HCT116 (cell line): Measurements from ENCODE around the gene TNFSF12. TPM values are rescaled to one million over a fixed set of nuclear protein-coding genes. Genes with fewer than 3 reads are reported as not detected.

Experiments used
- ATAC-seq: fragments of 200-7000 bp; cut with Tn5 transposase; 2 replicates; pipeline ENCODE4 v1.9.1; 2020; ENCODE audit warnings: mild to moderate bottlenecking, moderate library complexity
- BruUV-seq: library from RNA; stranded (reverse); fragments of 400-500 nt; replicated peaks from 2 replicates; lab custom pipeline; 2021; lab: Mats Ljungman, UMichigan
- CTCF ChIA-PET: fragments of 300-600 bp; sonication (Branson Sonifier 250); formaldehyde crosslinking; loops from one replicate; lab custom pipeline; 2021; ENCODE audit warnings: antibody characterized with exemption; lab: Charles Lee
- POLR2A ChIA-PET: fragments of 300-600, 350-600 bp; sonication (Branson Sonifier 250); formaldehyde crosslinking; loops from one replicate; lab custom pipeline; 2021; ENCODE audit warnings: antibody characterized with exemption; lab: Charles Lee
- RAD21 ChIA-PET, 2 experiments: fragments of 300-600 bp; sonication (Branson Sonifier 250); formaldehyde crosslinking; loops; one replicate each; lab custom pipeline; 2023; ENCODE audit warnings: low total read pairs in 2 of 2; ENCODE audit not compliant: uncharacterized antibody in 2 of 2, unreplicated experiment in 2 of 2, low non-redundant PET in 1 of 2; lab: Charles Lee
- DNase-seq: peaks from one replicate; pipeline ENCODE4 v3.0.0-alpha.2; 2010; ENCODE audit warnings: low read depth, low spot score
- H2AFZ ChIP-seq: fragments of 200-600 bp; shearing (Covaris generic), sonication (generic); 2 replicates; pipeline ENCODE4 v1.6.1; 2017; ENCODE audit warnings: low read depth, mixed run types, mixed read lengths, antibody characterized with exemption, low read length; ENCODE audit not compliant: poor library complexity, severe bottlenecking
- H3K27ac ChIP-seq: 2 replicates; pipeline ENCODE4 v1.5.1; 2012; ENCODE audit warnings: low read depth, low read length
- H3K27me3 ChIP-seq: fragments of 200-600 bp; sonication (generic); 2 replicates; pipeline ENCODE4 v1.6.1; 2016; ENCODE audit warnings: mixed run types, low read length, mixed read lengths; ENCODE audit not compliant: insufficient read depth
- H3K36me3 ChIP-seq, 2 experiments: fragments of 200-500 bp in 1 of 2; fragments of 200-600 bp in 1 of 2; sonication (Bioruptor generic) in 1 of 2; sonication (generic) in 1 of 2; 2 replicates each; pipeline versions ENCODE4 v1.5.1 to v1.6.1; 2014 to 2016; ENCODE audit warnings: low read length in 2 of 2, inconsistent platforms in 1 of 2, mixed read lengths in 1 of 2, mixed run types in 1 of 2; ENCODE audit not compliant: insufficient read depth in 2 of 2, control insufficient read depth in 1 of 2
- H3K4me1 ChIP-seq, 2 experiments: fragments of 200-600 bp in 1 of 2; sonication (generic) in 1 of 2; 2 replicates each; pipeline versions ENCODE4 v1.5.1 to v1.6.1; 2012 to 2017; ENCODE audit warnings: low read length in 2 of 2, inconsistent platforms in 1 of 2, mild to moderate bottlenecking in 1 of 2, mixed read lengths in 1 of 2, mixed run types in 1 of 2, moderate library complexity in 1 of 2; ENCODE audit not compliant: insufficient read depth in 2 of 2, control insufficient read depth in 1 of 2
- H3K4me2 ChIP-seq: fragments of 200-600 bp; sonication (generic); 2 replicates; pipeline ENCODE4 v1.6.1; 2017; ENCODE audit warnings: mixed run types, low read length, mixed read lengths
- H3K4me3 ChIP-seq, 2 experiments: fragments of 200-600 bp in 1 of 2; sonication (generic) in 1 of 2; replicated peaks in 1 of 2; 2 replicates each; pipeline ENCODE4 v1.5.1; 2011 to 2016; ENCODE audit warnings: low read length in 2 of 2, control low read depth in 1 of 2, low read depth in 1 of 2, mild to moderate bottlenecking in 1 of 2, mixed read lengths in 1 of 2, mixed run types in 1 of 2
- H3K79me2 ChIP-seq: fragments of 200-600 bp; sonication (generic); 2 replicates; pipeline ENCODE4 v1.6.1; 2017; ENCODE audit warnings: mild to moderate bottlenecking, mixed run types, low read length, moderate library complexity, mixed read lengths; ENCODE audit not compliant: insufficient read depth
- H3K9ac ChIP-seq: fragments of 200-600 bp; sonication (generic); 2 replicates; pipeline ENCODE4 v1.6.1; 2016; ENCODE audit warnings: low read length, mixed read lengths
- H3K9me2 ChIP-seq: fragments of 200-600 bp; sonication (generic), shearing (Covaris generic); 2 replicates; pipeline ENCODE4 v1.6.1; 2017; ENCODE audit warnings: mixed run types, mild to moderate bottlenecking, moderate library complexity; ENCODE audit not compliant: insufficient read depth
- H3K9me3 ChIP-seq, 2 experiments: fragments of 200-500 bp in 1 of 2; fragments of 200-600 bp in 1 of 2; sonication (Bioruptor generic) in 1 of 2; sonication (generic) in 1 of 2; 2 replicates each; pipeline ENCODE4 v1.6.1; 2014 to 2017; ENCODE audit warnings: low read length in 2 of 2, mixed read lengths in 2 of 2, inconsistent platforms in 1 of 2, low read depth in 1 of 2, mild to moderate bottlenecking in 1 of 2, mixed run types in 1 of 2, moderate library complexity in 1 of 2; ENCODE audit not compliant: control insufficient read depth in 1 of 2, insufficient read depth in 1 of 2
- H4K20me1 ChIP-seq: fragments of 200-600 bp; sonication (generic), shearing (Covaris generic); 2 replicates; pipeline ENCODE4 v1.6.1; 2017; ENCODE audit warnings: mixed run types, mild to moderate bottlenecking, moderate library complexity; ENCODE audit not compliant: insufficient read depth
- ATF3 ChIP-seq: IDR thresholded peaks from 2 replicates; pipeline ENCODE4 v1.6.1; 2012
- CBX3 ChIP-seq: IDR thresholded peaks from 2 replicates; pipeline ENCODE4 v1.6.1; 2012; ENCODE audit warnings: low read depth
- EGR1 ChIP-seq: IDR thresholded peaks from 2 replicates; pipeline ENCODE4 v1.6.1; 2012; ENCODE audit warnings: low read depth
- ELF1 ChIP-seq: IDR thresholded peaks from 2 replicates; pipeline ENCODE4 v1.6.1; 2012; ENCODE audit warnings: low read depth, borderline replicate concordance
- FOSL1 ChIP-seq: IDR thresholded peaks from 2 replicates; pipeline ENCODE4 v1.6.1; 2012; ENCODE audit warnings: low read depth
- JUND ChIP-seq: IDR thresholded peaks from 2 replicates; pipeline ENCODE4 v1.6.1; 2012
- POLR2A ChIP-seq: IDR thresholded peaks from 2 replicates; pipeline ENCODE4 v1.7.0; 2011; ENCODE audit warnings: borderline replicate concordance; ENCODE audit not compliant: insufficient read depth, insufficient read length; ENCODE audit errors: extremely low read depth
- POLR2AphosphoS5 ChIP-seq: IDR thresholded peaks from 2 replicates; pipeline ENCODE4 v1.6.1; 2011; ENCODE audit warnings: mild to moderate bottlenecking, low read depth, low read length, moderate library complexity
- RAD21 ChIP-seq: IDR thresholded peaks from 2 replicates; pipeline ENCODE4 v1.6.1; 2012; ENCODE audit warnings: low read depth, mild to moderate bottlenecking
- SRF ChIP-seq: IDR thresholded peaks from 2 replicates; pipeline ENCODE4 v1.6.1; 2012; ENCODE audit warnings: low read depth
- TCF7L2 ChIP-seq: IDR thresholded peaks from 2 replicates; pipeline ENCODE4 v1.7.0; 2011; ENCODE audit warnings: borderline replicate concordance, inconsistent platforms; ENCODE audit not compliant: insufficient read depth, insufficient read length; ENCODE audit errors: extremely low read depth
- YY1 ChIP-seq: IDR thresholded peaks from 2 replicates; pipeline ENCODE4 v1.6.1; 2011; ENCODE audit warnings: low read length, low read depth, moderate library complexity, mild to moderate bottlenecking; ENCODE audit not compliant: insufficient replicate concordance; ENCODE audit errors: extremely low read depth
- ZFX ChIP-seq: fragments of 450-650 bp; IDR thresholded peaks from 2 replicates; pipeline ENCODE4 v1.6.1; 2017
- ZNF274 ChIP-seq: fragments of 200-500 bp; sonication (Bioruptor generic); IDR thresholded peaks from 2 replicates; pipeline ENCODE4 v1.6.1; 2014; ENCODE audit warnings: mild to moderate bottlenecking, low read depth, low read length, inconsistent platforms
- intact Hi-C: fragments of 100-400 bp; cut with micrococcal nuclease; formaldehyde crosslinking; loops from 2 replicates; pipeline ENCODE4 v1.10.0; 2022
- total RNA-seq: library from RNA; stranded (reverse); gene quantifications from one replicate; pipeline ENCODE4 v1.2.1, GENCODE V29; 2021; ENCODE audit not compliant: unreplicated experiment

The TNFSF12 gene
- total RNA-seq, 1 experiment from 2014 or later: 12.3 TPM

DNA sequence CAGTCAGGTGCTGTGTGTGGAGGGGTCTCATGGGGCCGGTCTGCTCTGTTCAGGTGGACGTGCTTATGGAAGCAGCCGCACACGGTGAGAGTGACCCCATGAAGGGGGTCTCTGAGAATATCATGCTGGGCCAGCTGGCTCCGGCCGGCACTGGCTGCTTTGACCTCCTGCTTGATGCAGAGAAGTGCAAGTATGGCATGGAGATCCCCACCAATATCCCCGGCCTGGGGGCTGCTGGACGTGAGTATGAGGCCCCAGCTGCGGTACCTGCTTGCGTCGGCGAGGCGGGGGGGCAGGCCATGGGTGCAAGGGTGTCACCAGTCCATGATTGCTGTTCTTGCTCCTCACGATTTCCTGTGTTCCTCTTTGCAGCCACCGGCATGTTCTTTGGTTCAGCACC is 36.8 kb upstream of the TNFSF12 start:
- ChIA-PET CTCF (no interaction called here), POLR2A (no interaction called here), RAD21 (no interaction called here)
- DNase-seq: no peak
- Histone ChIP-seq H3K27ac (no peak overlapping the region), H3K4me3 (no peak overlapping the region), H2AFZ (no peak overlapping the region), H4K20me1 (no peaks in the 10 kb centered on the region), H3K27me3 (no peaks in the 10 kb centered on the region), H3K4me2 (no peak overlapping the region), H3K36me3 (peaks cover 44 to 69% of the 10 kb centered on the region in 2 experiments), H3K9me3 (no peaks in the 10 kb centered on the region), H3K79me2 (peaks cover 7% of the 10 kb centered on the region; the same call in 1 of the 2 replicates), H3K9me2 (no peaks in the 10 kb centered on the region), H3K9ac (no peak overlapping the region), H3K4me1 (no peaks in the 10 kb centered on the region)
- intact Hi-C loops: loop anchor here (5.0 kb wide), 1 partner anchor 175 kb away; the partner anchor contains the start of genes TP53 and WRAP53
- no TSS peak for BruUV-seq
- no peak for TF ChIP-seq JUND
- TF ChIP-seq ZNF274: no peak
- no peak for TF ChIP-seq TCF7L2
- TF ChIP-seq YY1: no peak
- no peak for TF ChIP-seq POLR2A
- no peak for TF ChIP-seq SRF
- TF ChIP-seq ATF3: no peak
- no peak for TF ChIP-seq ZFX
- TF ChIP-seq EGR1: no peak
- no peak for TF ChIP-seq RAD21
- TF ChIP-seq POLR2AphosphoS5: no peak
- TF ChIP-seq ELF1: no peak
- TF ChIP-seq CBX3: no peak
- no peak for TF ChIP-seq FOSL1
- ATAC-seq: no peak
